Caco-2 (cell line): Measurements from ENCODE around the gene FN1. TPM values are rescaled to one million over a fixed set of nuclear protein-coding genes. Genes with fewer than 3 reads are reported as not detected.

ENCODE experiments used
- BruUV-seq: library from RNA; stranded (reverse); fragments of 400-500 nt; replicated peaks from 2 replicates; lab custom pipeline; 2021; lab: Mats Ljungman, UMichigan
- CTCF ChIA-PET: fragments of 300-600 bp; sonication (Branson Sonifier 250); formaldehyde crosslinking; loops from one replicate; lab custom pipeline; 2022; ENCODE audit warnings: antibody characterized with exemption; lab: Charles Lee
- POLR2A ChIA-PET: fragments of 300-600 bp; sonication (Branson Sonifier 250); formaldehyde crosslinking; loops from one replicate; lab custom pipeline; 2022; ENCODE audit warnings: antibody characterized with exemption; lab: Charles Lee
- DNase-seq, 2 experiments: peaks; one replicate each; pipeline versions ENCODE4 v3.0.0 to v3.0.0-alpha.2; 2020 to 2022
- H3K27me3 ChIP-seq: replicated peaks from 2 replicates; pipeline ENCODE4 v1.6.0; 2011; ENCODE audit warnings: low read length; ENCODE audit not compliant: control insufficient read depth, insufficient read depth
- H3K36me3 ChIP-seq: 2 replicates; pipeline ENCODE4 v1.5.1; 2011; ENCODE audit warnings: low read length; ENCODE audit not compliant: control insufficient read depth, insufficient read depth
- H3K4me1 ChIP-seq: fragments of 250-450 bp; sonication (Bioruptor Pico); 2 replicates; pipeline ENCODE4 v1.5.1; 2020; ENCODE audit warnings: mild to moderate bottlenecking
- H3K4me3 ChIP-seq: 2 replicates; pipeline ENCODE4 v1.5.1; 2011; ENCODE audit warnings: low read depth, mild to moderate bottlenecking, control low read depth, low read length
- H3K9me3 ChIP-seq: fragments of 250-450 bp; sonication (Bioruptor Pico); 2 replicates; pipeline ENCODE4 v1.5.1; 2020; ENCODE audit warnings: mild to moderate bottlenecking, moderate library complexity
- H3K27ac Mint-ChIP-seq: one replicate; pipeline ENCODE4 v1.8.0; 2022; ENCODE audit warnings: mixed read lengths; ENCODE audit not compliant: unreplicated experiment
- H3K27me3 Mint-ChIP-seq: one replicate; pipeline ENCODE4 v1.8.0; 2022; ENCODE audit warnings: mixed read lengths; ENCODE audit not compliant: insufficient read depth, unreplicated experiment
- H3K36me3 Mint-ChIP-seq: one replicate; pipeline ENCODE4 v1.8.0; 2022; ENCODE audit warnings: mild to moderate bottlenecking, mixed read lengths; ENCODE audit not compliant: insufficient read depth, unreplicated experiment
- H3K4me1 Mint-ChIP-seq: one replicate; pipeline ENCODE4 v1.8.0; 2022; ENCODE audit warnings: low read depth, mixed read lengths; ENCODE audit not compliant: unreplicated experiment
- H3K4me3 Mint-ChIP-seq: one replicate; pipeline ENCODE4 v1.8.0; 2022; ENCODE audit warnings: mild to moderate bottlenecking, moderate library complexity, mixed read lengths; ENCODE audit not compliant: unreplicated experiment
- H3K9me3 Mint-ChIP-seq: one replicate; pipeline ENCODE4 v1.8.0; 2022; ENCODE audit warnings: mixed read lengths; ENCODE audit not compliant: unreplicated experiment
- CTCF ChIP-seq, 2 experiments: fragments of 200-600 bp in 1 of 2; IDR thresholded peaks; 1 replicate in 1 of 2; 2 replicates in 1 of 2; pipeline versions ENCODE4 v1.5.1 to v1.8.0; 2011 to 2022; ENCODE audit warnings: antibody characterized with exemption in 1 of 2, control low read depth in 1 of 2, inconsistent platforms in 1 of 2, low read depth in 1 of 2, low read length in 1 of 2, mild to moderate bottlenecking in 1 of 2, moderate library complexity in 1 of 2; ENCODE audit not compliant: insufficient read depth in 1 of 2, severe bottlenecking in 1 of 2, unreplicated experiment in 1 of 2
- intact Hi-C: fragments of 100-400 bp; cut with micrococcal nuclease; formaldehyde crosslinking; loops from one replicate; pipeline ENCODE4 v1.10.0; 2022; ENCODE audit not compliant: unreplicated experiment
- total RNA-seq: library from RNA; stranded (reverse); gene quantifications from 2 replicates; pipeline ENCODE4 v1.2.3, GENCODE V29; 2022

FN1 gene
- total RNA-seq, 1 experiment from 2014 or later: 3,805 TPM

- H3K27me3 ChIP-seq: no peaks in the 10 kb centered on the region
- H3K4me1 Mint-ChIP-seq: no peaks in the 10 kb centered on the region
- no peak for TF ChIP-seq CTCF (IDR thresholded peaks at IDR 0.05; ENCODE audit: insufficient read depth in 1 of 2, low read depth in 1 of 2, low read length in 1 of 2, severe bottlenecking in 1 of 2, unreplicated experiment in 1 of 2)
- TSS peak; percentile 0 for BruUV-seq
- POLR2A ChIA-PET: no interaction called here
- DNase-seq: no peak
- H3K9me3 Mint-ChIP-seq: no peaks in the 10 kb centered on the region
- no peaks in the 10 kb centered on the region for H3K4me1 ChIP-seq
- CTCF ChIA-PET: no interaction called here
- no peaks in the 10 kb centered on the region for H3K27me3 Mint-ChIP-seq
- H3K27ac Mint-ChIP-seq: no peak overlapping the region
- peaks cover 8% of the 10 kb centered on the region for H3K36me3 ChIP-seq
- H3K4me3 Mint-ChIP-seq: no peak overlapping the region
- intact Hi-C loops: no loop called here
- peaks cover 100% of the 10 kb centered on the region for H3K36me3 Mint-ChIP-seq
- H3K9me3 ChIP-seq: no peaks in the 10 kb centered on the region
- no peak overlapping the region for H3K4me3 ChIP-seq
These were observed 52.1 kb downstream of the FN1 start for GRCh38 chr2:215383652-215384279.

GRCh38 chr2:215382480-215382879 lies 53.4 kb downstream of the FN1 start:
- H3K4me3 Mint-ChIP-seq: no peak overlapping the region
- intact Hi-C loops: no loop called here

GRCh38 chr2:215382011-215382410 lies 53.9 kb downstream of the FN1 start:
- POLR2A ChIA-PET: no interaction called here
- peak overlapping the region; percentile 51 for H3K27ac Mint-ChIP-seq

More at GRCh38 chr2:215382480-215382879, 53.4 kb downstream of the FN1 start:
- Mint-ChIP-seq H3K36me3 (peaks cover 100% of the 10 kb centered on the region), H3K9me3 (no peaks in the 10 kb centered on the region), H3K27ac (peak overlapping the region; percentile 51), H3K4me1 (no peaks in the 10 kb centered on the region), H3K27me3 (no peaks in the 10 kb centered on the region)
- Histone ChIP-seq H3K9me3 (no peaks in the 10 kb centered on the region), H3K27me3 (no peaks in the 10 kb centered on the region), H3K4me3 (no peak overlapping the region), H3K4me1 (no peaks in the 10 kb centered on the region), H3K36me3 (peaks cover 11% of the 10 kb centered on the region)
- ChIA-PET CTCF (no interaction called here), POLR2A (no interaction called here)
- no peak for TF ChIP-seq CTCF (IDR thresholded peaks at IDR 0.05; ENCODE audit: insufficient read depth in 1 of 2, low read depth in 1 of 2, low read length in 1 of 2, severe bottlenecking in 1 of 2, unreplicated experiment in 1 of 2)
- BruUV-seq: no TSS peak
- no peak for DNase-seq

More at GRCh38 chr2:215382011-215382410, 53.9 kb downstream of the FN1 start:
- Mint-ChIP-seq H3K36me3 (peaks cover 100% of the 10 kb centered on the region), H3K9me3 (no peaks in the 10 kb centered on the region), H3K4me1 (no peaks in the 10 kb centered on the region), H3K27me3 (no peaks in the 10 kb centered on the region), H3K4me3 (no peak overlapping the region)
- CTCF ChIA-PET: no interaction called here
- Histone ChIP-seq H3K9me3 (no peaks in the 10 kb centered on the region), H3K36me3 (peaks cover 11% of the 10 kb centered on the region), H3K4me3 (no peak overlapping the region), H3K27me3 (no peaks in the 10 kb centered on the region), H3K4me1 (no peaks in the 10 kb centered on the region)
- intact Hi-C loops: no loop called here
- TF ChIP-seq CTCF (IDR thresholded peaks at IDR 0.05; ENCODE audit: insufficient read depth in 1 of 2, low read depth in 1 of 2, low read length in 1 of 2, severe bottlenecking in 1 of 2, unreplicated experiment in 1 of 2): no peak
- BruUV-seq: no TSS peak
- DNase-seq: no peak
